Esophagus muscularis mucosa (tissue), 4 donors: ENCODE measurements around the gene UBE4A.

Experiments used
- EP300 ChIP-seq: sonication (generic); formaldehyde crosslinking; IDR thresholded peaks from one replicate; pipeline ENCODE4 v1.6.1; 2017; ENCODE audit warnings: antibody characterized with exemption
- POLR2A ChIP-seq: fragments of 450-650 bp; IDR thresholded peaks from one replicate; pipeline ENCODE4 v1.6.1; 2017; ENCODE audit warnings: antibody characterized with exemption, moderate library complexity, mild to moderate bottlenecking, low read depth
- POLR2AphosphoS5 ChIP-seq, 2 donors: sonication (generic); formaldehyde crosslinking; IDR thresholded peaks; one replicate each; pipeline ENCODE4 v1.6.1; 2017; ENCODE audit warnings: antibody characterized with exemption in 2 of 2
- TF ChIP-seq, protein P1 (sequence below), 3 experiments: fragments of 200-600 bp in 2 of 3; fragments of 450-650 bp in 1 of 3; sonication (generic) in 2 of 3; IDR thresholded peaks; one replicate each; pipeline ENCODE4 v1.5.1; 2017 to 2019; ENCODE audit warnings: antibody characterized with exemption in 3 of 3, mild to moderate bottlenecking in 2 of 3, moderate library complexity in 1 of 3

DNA sequence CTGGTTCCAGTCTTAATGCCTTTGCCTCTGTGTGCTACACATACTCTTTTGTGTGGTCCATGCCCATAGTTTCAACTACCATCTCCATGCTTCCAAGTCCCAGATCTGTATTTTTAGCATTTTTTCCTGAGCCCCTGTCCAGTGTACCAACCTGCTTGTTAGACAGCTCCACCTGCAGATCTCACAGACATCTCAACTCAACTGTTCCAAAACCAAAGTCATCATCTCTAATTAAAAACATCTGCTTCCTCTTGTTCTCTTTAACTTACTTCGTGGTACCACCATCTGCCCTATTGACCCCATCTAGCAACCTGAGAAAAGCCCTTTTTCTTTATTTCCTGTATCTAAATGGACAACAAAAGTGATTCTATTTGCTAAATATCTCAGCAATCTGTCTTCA lies 68.3 kb downstream of the UBE4A start:
- TF ChIP-seq, protein P1, sequence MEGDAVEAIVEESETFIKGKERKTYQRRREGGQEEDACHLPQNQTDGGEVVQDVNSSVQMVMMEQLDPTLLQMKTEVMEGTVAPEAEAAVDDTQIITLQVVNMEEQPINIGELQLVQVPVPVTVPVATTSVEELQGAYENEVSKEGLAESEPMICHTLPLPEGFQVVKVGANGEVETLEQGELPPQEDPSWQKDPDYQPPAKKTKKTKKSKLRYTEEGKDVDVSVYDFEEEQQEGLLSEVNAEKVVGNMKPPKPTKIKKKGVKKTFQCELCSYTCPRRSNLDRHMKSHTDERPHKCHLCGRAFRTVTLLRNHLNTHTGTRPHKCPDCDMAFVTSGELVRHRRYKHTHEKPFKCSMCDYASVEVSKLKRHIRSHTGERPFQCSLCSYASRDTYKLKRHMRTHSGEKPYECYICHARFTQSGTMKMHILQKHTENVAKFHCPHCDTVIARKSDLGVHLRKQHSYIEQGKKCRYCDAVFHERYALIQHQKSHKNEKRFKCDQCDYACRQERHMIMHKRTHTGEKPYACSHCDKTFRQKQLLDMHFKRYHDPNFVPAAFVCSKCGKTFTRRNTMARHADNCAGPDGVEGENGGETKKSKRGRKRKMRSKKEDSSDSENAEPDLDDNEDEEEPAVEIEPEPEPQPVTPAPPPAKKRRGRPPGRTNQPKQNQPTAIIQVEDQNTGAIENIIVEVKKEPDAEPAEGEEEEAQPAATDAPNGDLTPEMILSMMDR (IDR thresholded peaks at IDR 0.05) = no peak
- TF ChIP-seq POLR2AphosphoS5 (IDR thresholded peaks at IDR 0.05) = no peak
- TF ChIP-seq EP300 = no peak
- no peak for TF ChIP-seq POLR2A
